PC-9 (cell line): ENCODE data around the gene MAN2A1.

ENCODE experiments used
- CTCF ChIP-seq: fragments of 200-600 bp; sonication (generic); conservative IDR thresholded peaks from 2 replicates; pipeline ENCODE4 v1.6.1; 2017; ENCODE audit warnings: mixed run types, antibody characterized with exemption, mild to moderate bottlenecking, moderate library complexity
- EZH2 ChIP-seq: fragments of 200-600 bp; sonication (generic); IDR thresholded peaks from 2 replicates; pipeline ENCODE4 v1.8.0; 2017; ENCODE audit warnings: antibody characterized with exemption, low read depth

GRCh38 chr5:109652096-109652495, 37.6 kb upstream of the MAN2A1 start:
- no peak for TF ChIP-seq EZH2
- no peak for TF ChIP-seq CTCF
